Osteocyte (in vitro differentiated cells): ENCODE measurements around the gene USP17L5. TPM values are rescaled to one million over a fixed set of nuclear protein-coding genes. Genes with fewer than 3 reads are reported as not detected.
"Not testable (repeated sequence)": the region's sequence is repeated elsewhere in the genome, so short reads cannot be mapped to it uniquely, and the experiment has no call there.

Experiments used
- DNase-seq: peaks from one replicate; pipeline ENCODE4 v3.0.0; 2021; ENCODE audit warnings: mixed read lengths; ENCODE audit not compliant: unreplicated experiment; ENCODE audit errors: extremely low spot score
- H3K27ac Mint-ChIP-seq: one replicate; pipeline ENCODE4 v1.8.0; 2021; ENCODE audit warnings: mild to moderate bottlenecking, mixed read lengths; ENCODE audit not compliant: unreplicated experiment
- H3K27me3 Mint-ChIP-seq: one replicate; pipeline ENCODE4 v1.8.0; 2021; ENCODE audit warnings: mixed read lengths; ENCODE audit not compliant: unreplicated experiment
- H3K36me3 Mint-ChIP-seq: one replicate; pipeline ENCODE4 v1.8.0; 2021; ENCODE audit warnings: mixed read lengths; ENCODE audit not compliant: unreplicated experiment
- H3K4me1 Mint-ChIP-seq: one replicate; pipeline ENCODE4 v1.8.0; 2021; ENCODE audit warnings: mixed read lengths; ENCODE audit not compliant: unreplicated experiment
- H3K4me3 Mint-ChIP-seq: one replicate; pipeline ENCODE4 v1.8.0; 2021; ENCODE audit warnings: mild to moderate bottlenecking, moderate library complexity, mixed read lengths; ENCODE audit not compliant: unreplicated experiment
- H3K9me3 Mint-ChIP-seq: one replicate; pipeline ENCODE4 v1.8.0; 2021; ENCODE audit warnings: mixed read lengths; ENCODE audit not compliant: unreplicated experiment
- CTCF ChIP-seq: fragments of 200-600 bp; sonication (generic); IDR thresholded peaks from 2 replicates; pipeline ENCODE4 v1.5.0; 2021; ENCODE audit warnings: antibody characterized with exemption, mild to moderate bottlenecking, moderate library complexity
- total RNA-seq: library from RNA; stranded (reverse); gene quantifications from 2 replicates; pipeline ENCODE4 v1.2.1, GENCODE V29; 2021

Gene USP17L5
- total RNA-seq, 1 donor from 2014 or later, result not detected

GRCh38 chr4:9381012-9381534, 41.9 kb downstream of the USP17L5 start:
- peak overlapping the region; percentile 26 for H3K4me3 Mint-ChIP-seq
- DNase-seq, result not testable (repeated sequence)

DNA sequence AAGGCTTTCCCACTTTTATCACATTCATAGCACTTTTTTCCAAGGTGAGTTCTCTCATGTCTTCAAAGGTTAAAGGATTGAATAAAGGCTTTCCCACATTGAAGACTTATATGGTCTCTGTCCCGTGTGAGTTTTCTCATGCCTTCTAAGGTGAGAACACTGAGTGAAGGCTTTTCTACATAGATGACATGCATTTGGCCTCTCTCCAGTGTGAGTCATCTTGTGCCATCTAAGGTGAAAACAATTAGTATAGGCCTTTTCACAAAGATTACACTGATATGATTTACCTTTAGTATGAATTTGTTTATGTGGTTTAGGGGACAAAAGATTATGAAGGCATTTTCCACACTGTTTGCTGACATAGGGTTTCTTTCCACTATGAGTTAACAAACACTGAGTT, 44.9 kb downstream of the USP17L5 start:
- Mint-ChIP-seq H3K9me3 (no peaks in the 10 kb centered on the region), H3K4me1 (no peaks in the 10 kb centered on the region), H3K27ac (no peak overlapping the region), H3K36me3 (no peaks in the 10 kb centered on the region), H3K4me3 (no peak overlapping the region), H3K27me3 (peaks cover 3% of the 10 kb centered on the region)
- no peak for TF ChIP-seq CTCF
- no peak for DNase-seq

More at GRCh38 chr4:9381012-9381534, 41.9 kb downstream of the USP17L5 start:
- TF ChIP-seq CTCF, result peak; percentile 60
- H3K9me3 Mint-ChIP-seq, H3K27me3 Mint-ChIP-seq, H3K4me1 Mint-ChIP-seq, H3K36me3 Mint-ChIP-seq, H3K27ac Mint-ChIP-seq: not testable (repeated sequence)

DNA sequence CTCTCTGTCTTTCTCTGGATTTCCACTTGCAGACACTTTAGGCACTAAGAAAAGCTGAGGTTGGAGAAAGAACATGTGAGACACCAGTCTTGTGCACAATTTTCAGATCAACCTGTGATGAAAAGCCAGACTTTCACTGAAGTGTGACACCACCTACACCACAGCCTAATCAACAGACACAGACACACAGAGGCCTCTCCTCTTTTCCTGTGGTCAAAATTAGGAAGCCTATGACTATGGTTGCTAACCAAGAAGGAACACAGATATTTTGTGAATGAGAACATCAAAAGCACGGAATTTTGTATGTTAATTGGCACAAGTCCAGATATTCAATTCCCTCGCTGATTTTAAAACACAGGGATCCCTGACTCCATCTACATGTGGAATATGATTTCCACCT, 49.8 kb downstream of the USP17L5 start:
- not testable (repeated sequence) for H3K9me3 Mint-ChIP-seq, H3K4me1 Mint-ChIP-seq, H3K4me3 Mint-ChIP-seq, H3K27ac Mint-ChIP-seq, H3K36me3 Mint-ChIP-seq, H3K27me3 Mint-ChIP-seq, DNase-seq

Other genes with a start within 250 kb of the USP17L5 start
- gene FAM90A26, start 169.0 kb upstream of the USP17L5 start, total RNA-seq, result not detected in 2 replicates
- not detected in 2 replicates for gene USP17L10, start 128.7 kb upstream of the USP17L5 start, total RNA-seq
- not detected in 2 replicates for gene USP17L11, start 124.0 kb upstream of the USP17L5 start, total RNA-seq
- gene USP17L12, start 119.3 kb upstream of the USP17L5 start, total RNA-seq, result not detected in 2 replicates
- gene USP17L13, start 114.5 kb upstream of the USP17L5 start, total RNA-seq, result not detected in 2 replicates
- gene USP17L15, start 105.0 kb upstream of the USP17L5 start, total RNA-seq, result not detected in 2 replicates
- not detected in 2 replicates for gene USP17L17, start 95.5 kb upstream of the USP17L5 start, total RNA-seq
- not detected in 2 replicates for gene USP17L18, start 90.8 kb upstream of the USP17L5 start, total RNA-seq
- not detected in 2 replicates for gene USP17L19, start 86.0 kb upstream of the USP17L5 start, total RNA-seq
- not detected in 2 replicates for gene USP17L20, start 81.3 kb upstream of the USP17L5 start, total RNA-seq
- gene USP17L21, start 76.5 kb upstream of the USP17L5 start, total RNA-seq, result not detected in 2 replicates
- gene USP17L22, start 71.8 kb upstream of the USP17L5 start, total RNA-seq, result not detected in 2 replicates
- gene USP17L24, start 14.2 kb upstream of the USP17L5 start, total RNA-seq, result not detected in 2 replicates
- not detected in 2 replicates for gene USP17L25, start 9.5 kb upstream of the USP17L5 start, total RNA-seq
- not detected in 2 replicates for gene USP17L26, start 4.7 kb upstream of the USP17L5 start, total RNA-seq
- not detected in 2 replicates for gene USP17L27, start 4.7 kb downstream of the USP17L5 start, total RNA-seq
- not detected in 2 replicates for gene USP17L28, start 9.5 kb downstream of the USP17L5 start, total RNA-seq
- gene USP17L29, start 14.2 kb downstream of the USP17L5 start, total RNA-seq, result not detected in 2 replicates
- not detected in 2 replicates for gene USP17L30, start 23.7 kb downstream of the USP17L5 start, total RNA-seq
- not detected in 2 replicates for gene DEFB131A, start 105.0 kb downstream of the USP17L5 start, total RNA-seq